HL-60/S4 (cell line): ENCODE results near the gene ALK.
"Not testable (repeated sequence)": the region's sequence is repeated elsewhere in the genome, so short reads cannot be mapped to it uniquely, and the experiment has no call there.

ENCODE experiments used
- in situ Hi-C: fragments of 300-500 bp; cut with MboI; formaldehyde crosslinking; loops from 2 replicates; pipeline ENCODE4 v1.14.3; 2022; ENCODE audit warnings: low sequenced_read_pairs

The ALK gene

GRCh38 chr2:29844713-29845326, 76.6 kb downstream of the ALK start:
- in situ Hi-C loops, result no loop called here

DNA sequence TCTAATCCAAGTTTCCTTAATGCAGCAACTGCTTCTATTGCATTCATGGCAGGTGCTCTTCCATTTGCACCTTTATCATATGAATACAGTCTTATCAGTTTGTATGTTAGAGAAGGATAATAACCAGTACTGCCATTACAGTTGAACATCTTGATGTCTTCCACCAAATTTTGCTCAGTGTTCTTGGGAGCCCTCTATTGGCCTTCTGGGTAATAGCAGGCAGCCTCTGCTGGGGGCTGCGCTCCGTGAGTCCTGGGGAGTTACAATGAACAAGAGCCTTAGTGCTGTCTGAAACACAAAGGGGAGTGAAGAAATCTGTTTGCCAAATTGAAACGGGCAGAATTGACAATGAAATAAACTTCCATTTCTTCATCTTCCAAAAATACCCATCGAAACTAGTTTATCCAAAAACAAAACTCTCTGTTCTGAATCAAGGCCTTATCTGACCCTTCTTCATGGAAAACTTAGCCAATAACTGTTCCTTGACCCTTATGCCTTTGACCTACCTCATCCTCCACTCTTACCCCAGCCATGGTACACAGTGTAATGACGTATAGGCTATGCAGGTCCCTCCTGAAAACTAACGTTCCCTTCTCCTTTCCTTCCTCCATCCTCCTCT, 79.9 kb downstream of the ALK start:
- in situ Hi-C loops, result no loop called here

GRCh38 chr2:29839306-29839705, 82.1 kb downstream of the ALK start:
- in situ Hi-C loops, result no loop called here

DNA sequence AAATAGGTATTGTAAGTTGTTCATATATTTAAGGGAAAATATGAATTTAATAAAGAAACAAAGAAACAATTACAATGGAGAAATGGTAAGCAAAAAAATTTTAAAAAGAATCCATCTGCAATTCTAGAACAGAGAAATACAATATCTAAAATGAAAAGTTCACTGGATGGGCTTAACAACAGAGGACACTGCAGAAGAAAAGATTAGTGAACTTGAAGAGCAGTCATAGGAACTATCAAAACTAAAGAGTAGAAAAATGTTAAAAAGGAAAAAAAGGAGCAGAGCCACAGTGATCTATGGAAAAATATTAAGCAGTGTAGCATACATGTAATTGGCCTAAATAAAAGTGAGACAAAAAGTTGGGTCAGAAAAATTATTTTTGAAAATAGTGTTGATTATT, 83.5 kb downstream of the ALK start:
- in situ Hi-C loops, result no loop called here

DNA sequence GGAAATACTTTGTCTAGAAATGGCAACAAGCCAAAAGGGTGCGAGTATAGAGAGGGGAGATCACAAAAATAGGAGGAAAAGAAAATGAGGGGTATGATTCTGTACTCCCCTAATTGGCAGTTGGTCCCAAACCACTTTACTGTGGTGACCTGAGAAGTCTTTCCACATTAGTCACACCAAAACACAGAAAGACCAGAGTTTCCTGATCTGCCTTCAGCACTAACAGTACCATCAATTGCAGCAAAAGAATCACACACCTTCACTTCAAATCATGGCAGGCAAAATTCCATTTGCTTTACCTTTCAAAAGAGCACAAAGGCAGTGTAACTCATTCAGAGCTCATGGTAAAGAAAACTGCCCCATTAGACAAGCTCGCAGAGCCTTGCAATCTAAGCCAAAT, 86.8 kb downstream of the ALK start:
- in situ Hi-C loops, result no loop called here

DNA sequence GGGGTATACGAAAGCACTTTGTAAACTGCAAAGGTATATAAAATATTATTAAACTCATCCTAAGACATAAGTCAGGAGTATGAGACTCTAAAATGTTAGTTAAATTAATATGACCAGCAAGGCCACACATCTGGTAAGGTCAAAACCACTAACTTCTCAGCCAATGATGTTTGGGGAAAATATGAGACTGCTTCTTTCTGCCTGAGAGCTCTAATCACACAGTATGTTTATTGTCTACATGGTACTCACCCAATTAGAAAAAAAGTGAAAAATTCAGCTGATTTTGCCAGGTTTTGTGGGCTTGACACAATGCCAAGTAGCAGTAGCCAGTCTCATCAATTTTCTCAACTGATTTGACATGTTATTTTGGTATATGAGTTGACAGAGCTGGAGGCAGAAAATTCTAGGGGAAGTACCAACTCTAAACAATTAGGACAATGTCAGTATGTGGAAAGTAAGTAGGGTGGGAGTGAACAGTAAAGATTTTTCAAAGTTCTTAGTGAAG, 87.3 kb downstream of the ALK start:
- in situ Hi-C loops, result no loop called here

GRCh38 chr2:29831560-29831959, 89.8 kb downstream of the ALK start:
- in situ Hi-C loops, result no loop called here

DNA sequence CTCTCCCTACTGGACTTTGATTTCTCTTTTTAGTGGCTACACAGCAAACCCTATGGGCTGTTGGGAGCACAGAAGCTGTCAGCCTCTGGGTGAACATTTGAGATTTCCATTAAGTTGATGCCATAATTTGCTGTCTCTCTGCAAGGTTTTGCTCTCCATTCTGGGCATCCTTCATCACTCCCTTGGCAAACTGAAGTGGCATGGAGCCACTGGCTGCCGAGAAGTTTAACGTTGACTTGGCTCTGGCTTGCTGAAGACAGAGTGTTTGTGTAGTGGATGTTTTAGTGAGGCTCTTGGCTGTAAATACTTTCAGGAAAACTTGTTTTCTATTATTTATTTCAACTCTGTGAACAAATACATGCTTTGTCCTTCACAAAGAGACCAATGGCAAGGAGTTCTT, 91.5 kb downstream of the ALK start:
- in situ Hi-C loops, result no loop called here

DNA sequence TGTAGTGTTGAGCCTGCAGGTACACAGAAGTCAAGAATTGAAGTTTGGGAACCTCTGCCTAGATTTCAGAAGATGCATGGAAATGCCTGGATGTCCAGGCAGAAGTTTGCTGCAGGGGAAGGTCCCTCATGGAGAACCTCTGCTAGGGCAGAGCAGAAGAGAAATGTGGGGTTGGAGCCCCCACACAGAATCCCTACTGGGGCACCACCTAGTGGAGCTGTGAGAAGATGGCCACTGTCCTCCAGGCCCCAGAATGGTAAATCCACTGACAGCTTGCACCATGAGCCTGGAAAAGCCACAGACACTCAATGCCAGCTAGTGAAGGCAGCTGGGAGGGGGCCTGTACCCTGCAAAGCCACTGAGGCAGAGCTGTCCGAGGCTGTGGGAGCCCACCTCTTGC, 97.2 kb downstream of the ALK start:
- in situ Hi-C loops, result not testable (repeated sequence)

DNA sequence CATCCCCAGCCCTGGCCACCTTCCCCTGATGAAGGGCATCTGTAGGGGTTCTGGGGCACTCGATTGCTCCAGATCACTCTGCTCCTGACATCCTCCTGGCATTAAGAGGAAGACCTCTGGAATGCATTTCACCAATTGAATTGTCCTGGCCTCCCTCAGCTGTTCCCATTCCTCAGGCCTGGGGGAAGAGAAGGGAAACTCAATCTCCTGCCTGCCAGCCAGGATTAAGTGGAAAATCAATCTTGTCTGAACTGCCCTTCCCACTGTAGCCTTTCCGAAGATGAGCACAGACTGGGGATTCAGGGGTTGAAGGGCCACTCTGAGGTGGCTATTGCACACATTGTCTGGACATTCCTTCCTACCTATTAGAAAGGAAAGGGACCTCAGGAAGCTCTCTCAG, 99.8 kb downstream of the ALK start:
- in situ Hi-C loops, result no loop called here

DNA sequence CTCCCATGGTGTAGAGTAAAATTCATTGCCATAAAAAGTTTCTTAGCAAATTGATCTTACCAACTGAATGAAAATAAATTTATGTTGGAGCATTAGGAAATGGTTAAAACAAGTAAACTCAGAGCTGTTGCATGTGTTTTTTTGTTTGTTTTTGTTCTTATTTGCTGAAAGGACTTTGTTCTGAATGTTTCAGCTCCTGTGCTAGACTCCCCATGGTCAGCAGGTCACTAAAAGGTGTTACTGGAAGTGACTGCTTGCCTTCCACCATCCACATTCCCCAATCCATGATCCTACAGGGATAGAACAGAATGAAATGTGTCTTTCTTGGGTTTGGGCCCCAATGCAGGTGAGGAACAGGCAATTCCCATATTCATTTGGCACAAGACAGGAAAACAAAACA, 101.8 kb downstream of the ALK start:
- in situ Hi-C loops, result no loop called here

GRCh38 chr2:29817801-29818680, 103.3 kb downstream of the ALK start:
- in situ Hi-C loops, result no loop called here

DNA sequence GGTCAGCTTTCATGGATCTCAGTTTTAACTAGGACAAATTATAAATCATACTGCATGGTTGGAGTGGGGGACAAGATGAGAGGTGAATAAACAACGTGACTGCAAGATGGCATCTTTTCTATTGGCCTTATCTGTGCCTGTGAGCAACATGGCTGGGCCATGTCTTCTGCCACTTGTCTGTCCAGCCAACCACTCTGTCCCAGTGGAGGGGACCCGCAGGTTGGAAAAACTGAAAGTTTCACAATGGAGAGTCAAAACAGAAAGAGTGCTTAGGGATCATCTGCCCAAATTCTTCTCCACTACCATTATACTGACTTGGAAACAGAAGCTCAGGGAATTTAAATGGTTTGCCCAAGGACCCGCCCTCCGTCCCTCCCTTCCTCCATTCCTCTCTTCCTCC, 104.1 kb downstream of the ALK start:
- in situ Hi-C loops, result no loop called here

GRCh38 chr2:29816651-29817050, 104.7 kb downstream of the ALK start:
- in situ Hi-C loops, result no loop called here

DNA sequence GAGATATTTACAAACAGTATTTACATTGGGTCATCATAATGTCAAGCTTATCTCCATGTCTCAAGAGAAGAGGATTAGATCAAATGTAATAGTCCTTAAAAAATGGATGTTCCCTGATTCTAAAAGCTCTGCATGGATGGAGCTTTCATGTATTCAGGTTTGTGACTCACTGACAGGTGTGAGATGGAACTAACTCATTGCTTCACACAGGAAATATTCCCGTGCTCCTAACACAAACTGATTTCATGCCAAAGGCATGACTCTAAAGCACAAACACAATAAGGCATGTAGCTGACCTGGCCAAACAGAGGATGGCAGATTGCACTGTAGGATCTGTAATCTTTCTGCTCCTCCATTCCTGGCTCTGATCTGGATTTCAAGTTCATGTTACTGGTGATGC, 110.0 kb downstream of the ALK start:
- in situ Hi-C loops, result no loop called here

DNA sequence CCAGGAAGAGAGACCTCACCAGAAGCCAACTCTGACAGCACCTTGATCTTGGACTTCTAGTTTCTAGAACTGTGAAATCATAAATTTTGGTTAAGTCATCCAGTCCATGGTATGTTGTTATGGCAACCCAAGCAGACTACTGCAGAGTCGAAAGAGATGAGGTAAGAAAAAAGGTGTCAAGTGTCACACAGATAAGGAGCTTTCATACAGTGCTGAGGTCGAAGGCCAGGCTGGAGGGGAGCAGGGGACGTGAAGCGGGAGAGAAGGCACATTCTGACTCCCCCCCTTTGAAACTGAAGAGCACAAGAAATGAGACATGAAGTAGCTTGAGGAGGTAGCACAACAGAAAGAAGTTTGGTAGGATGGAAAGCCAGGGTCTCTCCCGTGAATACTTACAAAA, 110.4 kb downstream of the ALK start:
- in situ Hi-C loops, result no loop called here

- in situ Hi-C loops, result no loop called here
These were observed 113.1 kb downstream of the ALK start for GRCh38 chr2:29808321-29808720.

DNA sequence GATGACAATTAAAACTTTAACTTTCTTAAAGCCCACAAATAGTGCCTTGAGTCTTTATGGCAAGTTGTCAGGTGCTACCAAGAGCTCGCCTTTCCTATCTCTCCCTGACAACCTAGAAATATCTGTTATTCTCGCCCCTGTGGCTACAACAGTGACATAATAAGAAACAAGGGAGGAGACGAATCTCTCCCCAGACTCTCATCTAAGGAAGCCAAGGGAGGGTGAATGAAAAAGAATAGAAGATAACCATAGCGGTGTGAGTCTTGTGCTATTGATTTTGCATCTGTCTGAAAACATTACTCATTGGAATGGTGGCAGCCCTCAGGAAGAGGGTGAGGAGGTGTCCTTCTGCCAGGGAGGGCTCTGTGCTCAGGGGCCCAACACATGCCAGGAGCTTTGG, 114.3 kb downstream of the ALK start:
- in situ Hi-C loops, result no loop called here

DNA sequence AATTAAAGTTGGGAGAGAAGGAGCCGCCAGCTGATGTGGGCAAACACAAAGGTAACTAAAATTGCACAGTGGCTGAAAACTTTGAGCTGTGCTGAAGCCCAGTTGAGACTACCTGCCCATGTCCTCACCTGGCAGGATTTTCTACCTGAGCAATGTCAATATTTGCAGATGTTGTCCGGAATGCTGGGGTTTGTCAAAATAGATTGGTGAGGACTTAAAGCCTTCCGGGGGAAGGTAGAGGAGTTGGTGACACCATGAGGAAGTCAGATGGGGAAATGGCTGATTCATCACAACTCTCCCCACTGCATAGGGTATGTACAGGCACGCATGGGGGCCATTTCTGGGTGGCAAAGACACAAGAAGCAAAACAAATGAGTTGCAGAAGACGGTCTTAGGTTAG, 114.9 kb downstream of the ALK start:
- in situ Hi-C loops, result no loop called here

- in situ Hi-C loops, result no loop called here
These were observed 116.7 kb downstream of the ALK start for GRCh38 chr2:29804671-29805070.

- in situ Hi-C loops, result no loop called here
These were observed 117.8 kb downstream of the ALK start for GRCh38 chr2:29803537-29803936.

DNA sequence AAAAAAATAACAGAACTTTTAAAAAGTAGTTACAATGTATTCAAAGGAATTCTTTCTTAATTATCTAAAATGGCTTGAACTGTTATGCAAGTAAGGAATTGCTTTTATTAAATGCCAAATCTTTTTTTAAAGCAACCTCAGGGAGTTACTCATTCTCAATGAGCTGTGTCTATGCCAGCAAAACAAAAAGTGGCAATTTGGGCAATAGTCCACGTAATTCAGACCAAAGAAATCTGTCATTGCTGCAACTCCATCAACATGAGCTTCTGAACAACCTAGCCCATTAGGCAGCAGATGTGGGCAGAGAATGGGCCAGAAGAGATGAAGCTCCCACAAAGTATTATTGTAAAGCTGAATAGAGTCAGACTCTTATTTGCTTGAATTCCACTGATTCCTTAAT, 118.4 kb downstream of the ALK start:
- in situ Hi-C loops, result no loop called here
